GM18511 (cell line): ENCODE measurements around the gene S1PR4.

Experiments used
- ATAC-seq: cut with Tn5 transposase; IDR thresholded peaks from one replicate; pipeline ENCODE4 v1.9.1; 2021; ENCODE audit warnings: mild to moderate bottlenecking, moderate library complexity; ENCODE audit not compliant: unreplicated experiment

Gene S1PR4

GRCh38 chr19:3178377-3178972 is at the start of gene S1PR4:
Gene S1PR4 (plus strand): TSS chr19:3178769. CDS start chr19:3178793, 24 bp downstream.
- peak; percentile 47 for ATAC-seq

- no peak for ATAC-seq
These were observed 49.5 kb upstream of the S1PR4 start for GRCh38 chr19:3129112-3129511.

GRCh38 chr19:3131168-3131567 is 47.4 kb upstream of the S1PR4 start:
- ATAC-seq = no peak

- peak; percentile 68 for ATAC-seq
These were observed 45.4 kb upstream of the S1PR4 start for GRCh38 chr19:3132971-3133792.

GRCh38 chr19:3133793-3134116 is 44.8 kb upstream of the S1PR4 start:
- ATAC-seq = peak; percentile 16

GRCh38 chr19:3135961-3136683 is 42.4 kb upstream of the S1PR4 start, which contains the start of gene GNA15:
Gene GNA15 (plus strand): TSS chr19:3136033. CDS start chr19:3136451, 418 bp downstream.
- ATAC-seq = no peak

- ATAC-seq = no peak
These were observed 41.9 kb upstream of the S1PR4 start for GRCh38 chr19:3136684-3137055.

GRCh38 chr19:3137119-3137518 is 41.5 kb upstream of the S1PR4 start:
- ATAC-seq = no peak

- no peak for ATAC-seq
These were observed 40.3 kb upstream of the S1PR4 start for GRCh38 chr19:3138268-3138667.

GRCh38 chr19:3140667-3141038 is 37.9 kb upstream of the S1PR4 start:
- ATAC-seq = no peak

GRCh38 chr19:3142292-3142670 is 36.3 kb upstream of the S1PR4 start:
- no peak for ATAC-seq

GRCh38 chr19:3142781-3143337 is 35.7 kb upstream of the S1PR4 start:
- ATAC-seq = no peak

GRCh38 chr19:3145909-3146676 is 32.5 kb upstream of the S1PR4 start:
- no peak for ATAC-seq

GRCh38 chr19:3146677-3147100 is 31.9 kb upstream of the S1PR4 start:
- ATAC-seq = no peak

GRCh38 chr19:3148503-3148902 is 30.1 kb upstream of the S1PR4 start:
- no peak for ATAC-seq

GRCh38 chr19:3149089-3149488 is 29.5 kb upstream of the S1PR4 start:
- ATAC-seq = no peak

- ATAC-seq = no peak
These were observed 28.8 kb upstream of the S1PR4 start for GRCh38 chr19:3149526-3150505.

GRCh38 chr19:3150739-3151329 is 27.7 kb upstream of the S1PR4 start:
- no peak for ATAC-seq
